Glomerular endothelial cell (primary cell): Measurements from ENCODE around the gene CEP192. TPM values are rescaled to one million over a fixed set of nuclear protein-coding genes. Genes with fewer than 3 reads are reported as not detected.
"Not testable (repeated sequence)": the region's sequence is repeated elsewhere in the genome, so short reads cannot be mapped to it uniquely, and the experiment has no call there.

Source experiments
- DNase-seq: peaks from one replicate; pipeline ENCODE4 v3.0.0-alpha.2; 2011; ENCODE audit warnings: low read depth, low spot score; ENCODE audit errors: extremely low read depth
- total RNA-seq: library from RNA; depleted of rRNA; stranded (reverse); fragments of >200 nt; gene quantifications from 2 replicates; pipeline ENCODE4 v1.2.3, GENCODE V29; 2015

CEP192 gene
- total RNA-seq, 1 donor from 2014 or later, result 16.0 TPM

- DNase-seq, result no peak
These were observed 1.6 kb upstream of the CEP192 start for GRCh38 chr18:12989397-12990122.

- DNase-seq, result no peak
These were observed 1.1 kb upstream of the CEP192 start for GRCh38 chr18:12990123-12990475.

- peak; percentile 7 for DNase-seq
These were observed 558 bp upstream of the CEP192 start for GRCh38 chr18:12990641-12990966.

GRCh38 chr18:12991821-12992179 is 638 bp downstream of the CEP192 start:
- DNase-seq, result no peak

GRCh38 chr18:12993439-12993838 is 2.3 kb downstream of the CEP192 start:
- DNase-seq, result no peak

GRCh38 chr18:12995424-12995823 is 4.3 kb downstream of the CEP192 start:
- no peak for DNase-seq

- DNase-seq, result no peak
These were observed 4.9 kb downstream of the CEP192 start for GRCh38 chr18:12995952-12996477.

- DNase-seq, result no peak
These were observed 5.6 kb downstream of the CEP192 start for GRCh38 chr18:12996661-12997292.

- DNase-seq, result not testable (repeated sequence)
These were observed 6.2 kb downstream of the CEP192 start for GRCh38 chr18:12997330-12997729.

- DNase-seq, result no peak
These were observed 7.3 kb downstream of the CEP192 start for GRCh38 chr18:12998332-12999060.

- DNase-seq, result peak; percentile 33
These were observed 12.3 kb downstream of the CEP192 start for GRCh38 chr18:13003466-13003896.

- no peak for DNase-seq
These were observed 13.2 kb downstream of the CEP192 start for GRCh38 chr18:13004396-13004795.

GRCh38 chr18:13005289-13005688 is 14.1 kb downstream of the CEP192 start:
- DNase-seq, result no peak

GRCh38 chr18:13006531-13007247 is 15.5 kb downstream of the CEP192 start:
- no peak for DNase-seq

GRCh38 chr18:13007248-13007560 is 16.0 kb downstream of the CEP192 start:
- no peak for DNase-seq

- no peak for DNase-seq
These were observed 20.6 kb downstream of the CEP192 start for GRCh38 chr18:13011719-13012118.

- no peak for DNase-seq
These were observed 23.1 kb downstream of the CEP192 start for GRCh38 chr18:13014232-13014631.

GRCh38 chr18:13014818-13015217 is 23.7 kb downstream of the CEP192 start:
- no peak for DNase-seq

GRCh38 chr18:13017247-13017875 is 26.2 kb downstream of the CEP192 start:
- no peak for DNase-seq

GRCh38 chr18:13018374-13018773 is 27.2 kb downstream of the CEP192 start:
- DNase-seq, result no peak

GRCh38 chr18:13019301-13019700 is 28.1 kb downstream of the CEP192 start:
- no peak for DNase-seq
